NCI-H460 (cell line): ENCODE measurements around the gene TTC6. TPM values are rescaled to one million over a fixed set of nuclear protein-coding genes. Genes with fewer than 3 reads are reported as not detected.

ENCODE experiments used
- DNase-seq: peaks from one replicate; pipeline ENCODE4 v3.0.0-alpha.2; 2016; ENCODE audit warnings: low read depth; ENCODE audit errors: extremely low read depth
- total RNA-seq: library from RNA; depleted of rRNA; stranded (reverse); fragments of >200 nt; shearing (Covaris generic); gene quantifications from 2 replicates; pipeline ENCODE4 v1.2.3, GENCODE V29; 2014

The TTC6 gene
- total RNA-seq, 1 experiment from 2014 or later: 3.1 TPM

GRCh38 chr14:37597538-37597913 lies 2.1 kb downstream of the TTC6 start:
- DNase-seq: no peak

DNA sequence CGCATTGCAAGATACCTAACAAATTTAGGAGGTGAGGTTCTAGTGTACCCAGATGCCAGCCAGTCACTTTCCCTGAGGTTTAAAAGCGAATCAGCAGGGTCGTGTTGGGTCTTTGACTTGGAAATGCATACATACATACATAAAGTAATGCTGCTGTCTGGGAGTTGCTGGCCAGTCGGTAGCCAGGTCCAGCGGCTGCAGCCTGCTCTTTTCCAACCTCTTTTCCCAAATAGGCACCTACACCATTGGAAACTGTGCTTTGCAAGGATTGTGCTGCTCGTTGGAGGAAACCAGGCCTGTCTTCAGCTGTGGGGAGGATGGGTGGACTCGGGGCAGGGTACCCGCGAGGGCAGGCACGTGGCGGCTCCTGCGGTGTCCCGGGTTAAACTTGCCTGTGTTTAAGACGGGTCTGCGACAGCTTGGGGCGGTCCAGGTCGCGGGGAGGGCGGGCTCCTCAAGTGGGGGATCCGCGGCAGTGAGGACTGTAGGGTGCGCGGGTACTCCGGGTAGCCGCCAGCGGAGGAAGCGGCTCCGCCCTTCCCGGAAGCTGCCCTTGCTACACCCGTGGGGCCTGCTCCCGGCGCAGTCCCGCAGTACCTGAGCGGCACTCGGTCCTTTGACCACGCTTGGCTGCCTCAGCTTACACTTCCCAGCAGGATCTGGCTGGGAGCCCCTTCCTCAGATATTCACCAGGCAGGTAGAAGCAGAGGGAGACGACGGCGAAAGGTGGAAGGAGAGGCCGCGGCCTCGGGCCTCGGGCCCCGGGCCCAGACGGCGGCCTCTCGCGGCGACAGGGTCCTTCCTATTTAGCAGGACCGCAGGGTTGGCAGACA lies 2.7 kb downstream of the TTC6 start:
- DNase-seq: no peak

GRCh38 chr14:37598747-37599506 lies 3.5 kb downstream of the TTC6 start:
- no peak for DNase-seq

GRCh38 chr14:37599507-37600368 lies 4.3 kb downstream of the TTC6 start:
- no peak for DNase-seq

DNA sequence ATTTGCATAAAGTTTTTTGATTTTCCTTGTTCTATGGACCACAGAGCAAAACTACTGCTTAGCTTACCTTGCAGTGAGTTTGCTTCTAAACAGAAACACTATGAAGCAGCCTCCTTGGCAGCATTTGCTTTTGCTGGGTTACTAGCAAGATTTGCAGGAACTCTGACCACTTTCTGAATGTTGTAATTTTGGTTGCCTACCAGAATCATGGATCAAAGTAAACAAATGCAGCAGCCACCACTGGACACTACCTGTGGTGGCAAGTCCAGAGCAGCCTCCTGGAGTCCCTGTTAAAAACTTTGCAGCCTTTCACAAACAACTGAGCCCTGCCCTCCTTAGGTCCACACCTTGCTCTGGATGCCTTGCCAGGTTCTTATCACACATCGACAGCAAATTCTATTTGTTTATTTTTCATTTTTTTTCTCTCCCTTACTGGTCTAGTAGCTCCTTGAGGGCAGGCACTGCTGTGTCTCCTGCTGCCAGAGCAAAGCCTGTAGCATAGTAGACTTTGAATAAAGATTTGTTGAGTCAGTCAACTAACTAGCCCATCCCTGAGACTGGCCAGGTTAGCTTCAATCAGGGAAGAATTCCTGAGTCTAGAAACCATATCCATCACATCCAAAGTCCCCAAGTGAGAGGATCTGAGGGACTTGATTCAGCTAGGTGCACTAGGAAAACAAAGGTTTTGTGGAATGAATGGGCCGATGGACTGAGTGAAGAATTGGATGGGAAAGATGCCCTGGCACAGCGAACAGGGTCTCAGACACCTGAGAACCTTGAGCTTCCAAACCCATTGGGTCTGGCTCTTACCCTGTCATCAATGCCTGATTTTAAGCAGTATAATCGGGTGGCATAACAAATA lies 5.7 kb downstream of the TTC6 start:
- DNase-seq: no peak

GRCh38 chr14:37601865-37602264 lies 6.4 kb downstream of the TTC6 start:
- no peak for DNase-seq

DNA sequence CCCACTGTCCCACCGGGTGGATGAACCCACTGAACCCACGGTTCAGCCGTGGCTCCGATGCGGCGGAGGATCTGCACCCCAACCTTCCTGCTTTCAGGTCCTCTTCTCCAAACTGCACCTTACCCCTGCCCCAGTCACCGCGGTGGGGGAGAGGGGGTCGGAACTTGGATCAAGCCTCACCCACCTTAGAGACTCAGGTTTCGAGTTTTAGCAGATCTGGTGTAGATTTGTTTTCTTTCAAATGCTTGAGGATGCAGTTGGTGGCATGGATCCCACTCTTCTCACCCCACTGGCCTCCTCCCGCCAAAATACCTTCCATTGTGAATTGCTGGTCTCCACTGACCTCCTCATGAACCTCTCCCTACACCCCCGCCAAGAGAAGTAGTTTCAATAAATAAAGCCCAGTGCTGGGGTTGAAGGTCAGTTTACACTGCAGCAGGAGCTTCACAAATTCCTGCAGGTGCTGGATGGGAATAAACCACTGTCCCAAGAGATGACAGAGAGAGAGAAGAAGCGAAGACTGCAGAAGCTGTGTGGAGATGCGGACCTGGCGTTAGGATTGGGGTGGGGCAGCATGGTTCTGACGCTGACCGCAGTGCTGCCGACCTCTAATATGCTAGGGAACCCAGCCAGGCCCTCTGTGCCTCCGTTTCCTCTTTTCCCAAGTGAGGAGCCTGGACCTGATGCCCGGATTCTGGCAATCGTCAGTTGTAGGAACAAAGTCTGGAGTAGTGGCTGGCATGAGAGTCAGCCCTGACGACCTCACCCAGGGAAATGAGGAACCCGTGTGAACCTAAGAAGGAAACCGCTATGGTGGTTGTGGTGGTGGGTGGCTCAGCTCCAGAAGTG lies 7.4 kb downstream of the TTC6 start:
- DNase-seq: no peak

DNA sequence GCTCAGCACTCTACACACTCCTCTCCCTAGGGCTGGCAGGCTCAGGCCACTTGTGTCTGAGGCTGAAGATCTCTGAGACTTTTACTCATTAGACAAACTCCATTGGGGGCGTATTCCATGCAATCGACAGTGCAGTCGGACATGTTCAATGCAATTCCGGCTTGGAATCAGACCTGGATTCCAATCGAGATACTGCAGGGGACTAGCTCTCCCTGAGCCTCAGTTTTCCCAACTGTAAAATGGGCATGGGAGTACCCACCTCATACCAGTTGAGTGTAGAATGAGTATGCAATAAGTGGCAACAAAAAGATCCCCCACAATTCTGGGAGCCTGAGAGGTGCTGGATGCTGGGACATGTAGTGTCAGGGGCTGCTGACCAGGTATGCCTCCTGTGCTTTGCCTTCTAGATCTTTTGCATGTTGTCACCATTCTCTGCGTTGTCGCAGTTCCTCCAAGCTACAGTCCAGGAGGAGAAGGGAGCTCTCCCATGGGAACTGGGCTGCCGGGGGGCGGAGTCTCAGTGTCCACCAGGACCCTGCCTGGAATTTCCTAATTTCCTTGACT lies 8.3 kb downstream of the TTC6 start:
- no peak for DNase-seq

GRCh38 chr14:37606678-37607077 lies 11.2 kb downstream of the TTC6 start:
- DNase-seq: no peak

GRCh38 chr14:37608649-37609048 lies 13.2 kb downstream of the TTC6 start:
- DNase-seq: no peak

GRCh38 chr14:37610945-37611523 lies 15.6 kb downstream of the TTC6 start:
- no peak for DNase-seq

DNA sequence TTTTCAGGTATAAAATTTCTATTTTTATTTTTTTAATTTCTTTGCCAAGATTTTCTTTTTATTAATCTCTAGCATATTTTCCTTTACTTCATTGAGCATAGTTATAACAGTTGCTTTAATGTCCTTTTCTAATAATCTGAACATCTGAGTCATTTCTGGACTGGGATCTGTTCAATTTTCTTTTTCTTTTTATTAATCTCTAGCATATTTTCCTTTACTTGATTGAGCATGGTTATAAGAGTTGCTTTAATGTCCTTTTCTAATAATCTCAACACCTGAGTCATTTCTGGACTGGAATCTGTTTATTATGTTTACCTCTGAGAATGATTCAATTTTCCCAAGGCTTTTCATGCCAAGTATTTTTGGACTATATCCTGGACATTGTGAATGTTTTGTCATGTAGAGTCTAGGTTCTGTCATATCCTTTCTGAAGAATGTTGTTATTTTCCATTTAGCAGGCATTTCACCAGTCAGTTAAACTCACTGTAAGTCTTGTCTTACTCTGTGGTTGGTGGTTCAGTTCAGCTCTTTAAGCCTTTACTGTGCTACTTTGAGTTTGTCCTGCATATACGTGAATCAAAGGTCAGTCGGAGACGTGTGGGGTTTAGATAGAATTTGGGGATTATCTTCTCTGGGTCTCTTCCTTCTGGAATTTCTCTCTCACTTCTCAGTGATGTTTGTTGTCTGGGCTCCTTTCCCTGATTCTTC lies 20.3 kb downstream of the TTC6 start:
- no peak for DNase-seq

DNA sequence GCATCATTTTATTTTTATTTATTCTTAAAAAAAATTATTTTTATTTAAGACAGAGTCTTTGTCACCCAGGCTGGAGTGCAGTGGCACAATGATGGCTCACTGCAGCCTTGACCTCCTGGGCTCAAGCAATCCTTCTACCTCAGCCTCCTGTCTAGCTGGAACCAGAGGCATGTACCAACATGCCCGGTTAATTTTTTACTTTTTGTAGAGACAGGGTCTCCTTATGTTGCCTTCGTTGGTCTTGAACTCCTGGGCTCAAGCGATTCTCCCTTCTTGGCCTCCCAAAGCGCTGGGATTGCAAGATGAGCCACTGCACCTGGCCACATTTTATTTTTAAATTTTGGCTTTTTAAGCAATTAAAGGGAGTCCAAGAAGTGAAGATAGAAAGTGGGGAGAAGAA lies 21.4 kb downstream of the TTC6 start:
- no peak for DNase-seq

- no peak for DNase-seq
These were observed 22.5 kb downstream of the TTC6 start for GRCh38 chr14:37617864-37618365.

- DNase-seq: no peak
These were observed 23.1 kb downstream of the TTC6 start for GRCh38 chr14:37618498-37619028.

- DNase-seq: no peak
These were observed 25.4 kb downstream of the TTC6 start for GRCh38 chr14:37620856-37621255.

DNA sequence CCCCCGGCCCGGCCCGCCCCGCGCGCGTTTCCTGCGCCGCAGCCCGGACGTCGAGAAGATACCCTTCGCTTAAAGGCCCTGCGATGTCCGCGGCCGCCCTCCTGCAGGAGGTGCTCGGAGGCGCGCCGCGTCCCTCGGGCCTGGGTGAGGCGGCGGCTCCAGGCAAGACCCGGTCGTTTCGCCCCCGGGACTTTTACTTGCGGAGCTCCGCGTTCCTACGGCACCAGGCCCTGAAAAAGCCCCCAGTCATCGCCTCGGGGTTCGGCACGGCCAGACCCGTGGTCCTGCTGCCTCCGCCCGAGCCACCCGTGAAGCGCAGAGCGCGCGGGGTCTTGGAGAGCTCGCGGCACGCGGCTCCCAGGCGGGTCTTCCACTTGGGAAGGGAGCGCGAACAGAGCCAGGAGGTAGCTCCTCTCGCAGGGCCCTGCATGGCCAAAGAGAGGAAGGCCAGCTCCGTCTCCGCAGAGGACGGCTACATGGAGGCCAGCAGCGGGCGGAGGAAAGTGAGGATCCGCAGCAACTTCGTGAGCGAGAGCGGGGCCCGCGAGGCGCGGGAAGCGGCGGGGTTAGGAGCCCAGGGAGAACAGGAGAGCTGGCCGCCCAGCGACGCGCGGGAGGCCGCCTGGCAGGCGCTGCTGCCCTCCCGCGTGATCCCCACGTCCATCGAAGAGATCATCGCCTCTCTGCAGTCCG lies 26.9 kb downstream of the TTC6 start:
- DNase-seq: no peak
